ENCODE measurements around the gene ADAM22.
"Not testable (repeated sequence)": the region's sequence is repeated elsewhere in the genome, so short reads cannot be mapped to it uniquely, and the experiment has no call there.

The ADAM22 gene, protein sequence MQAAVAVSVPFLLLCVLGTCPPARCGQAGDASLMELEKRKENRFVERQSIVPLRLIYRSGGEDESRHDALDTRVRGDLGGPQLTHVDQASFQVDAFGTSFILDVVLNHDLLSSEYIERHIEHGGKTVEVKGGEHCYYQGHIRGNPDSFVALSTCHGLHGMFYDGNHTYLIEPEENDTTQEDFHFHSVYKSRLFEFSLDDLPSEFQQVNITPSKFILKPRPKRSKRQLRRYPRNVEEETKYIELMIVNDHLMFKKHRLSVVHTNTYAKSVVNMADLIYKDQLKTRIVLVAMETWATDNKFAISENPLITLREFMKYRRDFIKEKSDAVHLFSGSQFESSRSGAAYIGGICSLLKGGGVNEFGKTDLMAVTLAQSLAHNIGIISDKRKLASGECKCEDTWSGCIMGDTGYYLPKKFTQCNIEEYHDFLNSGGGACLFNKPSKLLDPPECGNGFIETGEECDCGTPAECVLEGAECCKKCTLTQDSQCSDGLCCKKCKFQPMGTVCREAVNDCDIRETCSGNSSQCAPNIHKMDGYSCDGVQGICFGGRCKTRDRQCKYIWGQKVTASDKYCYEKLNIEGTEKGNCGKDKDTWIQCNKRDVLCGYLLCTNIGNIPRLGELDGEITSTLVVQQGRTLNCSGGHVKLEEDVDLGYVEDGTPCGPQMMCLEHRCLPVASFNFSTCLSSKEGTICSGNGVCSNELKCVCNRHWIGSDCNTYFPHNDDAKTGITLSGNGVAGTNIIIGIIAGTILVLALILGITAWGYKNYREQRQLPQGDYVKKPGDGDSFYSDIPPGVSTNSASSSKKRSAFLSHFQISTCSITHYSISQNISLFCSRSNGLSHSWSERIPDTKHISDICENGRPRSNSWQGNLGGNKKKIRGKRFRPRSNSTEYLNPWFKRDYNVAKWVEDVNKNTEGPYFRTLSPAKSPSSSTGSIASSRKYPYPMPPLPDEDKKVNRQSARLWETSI

DNA sequence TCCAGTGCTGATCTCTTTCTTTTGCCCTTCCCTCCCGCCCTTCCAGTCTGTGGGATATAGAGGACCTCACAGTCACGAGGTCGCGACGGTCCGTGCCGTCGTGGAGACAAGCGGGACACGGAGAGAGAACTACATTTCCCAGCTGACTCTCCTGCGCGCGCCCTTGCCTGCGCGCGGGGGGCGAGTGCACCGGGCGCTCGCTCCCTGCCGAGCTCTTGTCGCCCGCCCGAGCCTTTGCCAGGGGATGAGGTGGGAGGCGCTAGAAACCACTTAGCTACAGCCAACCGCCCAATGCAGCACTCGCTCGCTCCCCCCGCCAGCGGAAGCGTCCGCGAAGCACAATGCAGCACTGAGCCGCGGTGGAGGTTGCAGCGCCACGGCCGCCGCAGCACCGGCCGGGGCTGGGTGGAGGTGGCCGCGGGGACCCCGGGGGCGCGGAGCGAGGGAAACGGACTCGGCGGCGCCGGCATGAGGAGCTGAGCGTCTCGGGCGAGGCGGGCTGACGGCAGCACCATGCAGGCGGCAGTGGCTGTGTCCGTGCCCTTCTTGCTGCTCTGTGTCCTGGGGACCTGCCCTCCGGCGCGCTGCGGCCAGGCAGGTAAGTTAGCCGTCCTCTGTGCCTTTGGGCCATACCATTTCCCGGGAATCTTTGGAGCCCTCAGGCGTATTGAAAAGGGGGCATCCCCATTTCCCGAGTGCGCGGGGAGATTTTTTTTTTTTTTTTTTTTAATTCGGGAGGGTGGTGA, at the start of gene ADAM22:
TSS of gene ADAM22 (plus strand) at position 299 of the 746 bp plus-strand sequence. CDS start at position 514, 215 bp downstream.
- FAIRE-seq (peak; percentile 97), DNase-seq (ENCODE audit: extremely low spot score, insufficient read length, low read depth) (peak; percentile 79)

DNA sequence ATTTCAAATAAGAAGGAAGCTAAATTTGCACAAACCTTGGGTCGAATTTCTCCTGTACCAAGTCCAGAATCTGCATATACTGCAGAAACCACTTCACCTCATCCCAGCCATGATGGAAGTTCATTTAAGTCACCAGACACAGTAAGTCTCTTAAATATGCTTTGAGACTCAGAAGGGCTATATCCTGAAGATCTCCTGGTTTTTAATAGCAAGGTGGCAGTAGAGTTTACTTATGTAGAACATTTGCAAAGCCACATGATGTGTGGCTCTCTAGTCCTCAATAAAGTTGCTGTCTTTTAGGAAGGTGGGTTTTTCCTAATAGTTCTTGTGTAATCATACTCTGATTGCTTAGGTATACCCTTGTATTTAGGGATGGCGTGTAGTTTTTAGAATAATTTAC, 49.0 kb upstream of the ADAM22 start:
- no peak for FAIRE-seq
- DNase-seq (ENCODE audit: extremely low spot score, insufficient read length, low read depth): no peak

DNA sequence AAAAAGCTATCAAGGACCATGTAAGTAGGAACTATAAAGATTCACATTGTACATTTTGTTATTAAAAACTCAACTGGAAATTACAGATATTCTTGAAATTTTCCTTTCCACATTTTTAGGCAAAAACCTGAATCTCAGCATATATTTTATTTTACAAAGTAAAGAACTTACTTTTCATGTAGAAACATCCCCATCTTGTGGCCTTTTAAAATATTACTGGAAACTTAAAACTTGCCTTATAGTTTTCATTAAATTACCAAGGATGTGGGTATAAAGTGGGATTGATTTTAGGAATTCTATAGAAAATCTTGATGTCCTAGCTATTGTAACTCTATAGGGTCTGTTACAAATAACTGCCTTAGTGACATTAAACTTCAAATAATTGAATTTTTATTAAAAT, 47.2 kb upstream of the ADAM22 start:
- no peak for DNase-seq (ENCODE audit: extremely low spot score, insufficient read length, low read depth)
- FAIRE-seq: no peak

DNA sequence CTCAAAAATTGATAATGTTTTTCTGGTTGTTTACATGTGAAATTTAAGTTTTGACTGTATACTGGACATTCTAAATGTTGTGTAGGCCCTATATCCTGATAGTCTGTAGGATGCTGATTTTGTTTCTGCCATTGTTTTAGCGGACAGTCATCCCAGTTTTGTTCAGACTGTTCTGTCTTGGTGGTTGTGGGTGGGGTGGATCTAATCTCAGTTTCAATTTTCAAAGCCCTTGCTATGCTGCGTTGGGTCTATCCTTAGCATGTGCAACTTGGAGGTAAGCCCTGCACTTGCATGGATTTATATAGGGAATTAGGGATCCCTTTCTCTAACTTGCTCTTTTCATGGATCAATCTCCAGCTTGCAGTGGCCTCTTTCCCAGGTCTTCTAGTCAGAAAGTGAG, 38.7 kb upstream of the ADAM22 start:
- FAIRE-seq (no peak), DNase-seq (ENCODE audit: extremely low spot score, insufficient read length, low read depth) (no peak)

DNA sequence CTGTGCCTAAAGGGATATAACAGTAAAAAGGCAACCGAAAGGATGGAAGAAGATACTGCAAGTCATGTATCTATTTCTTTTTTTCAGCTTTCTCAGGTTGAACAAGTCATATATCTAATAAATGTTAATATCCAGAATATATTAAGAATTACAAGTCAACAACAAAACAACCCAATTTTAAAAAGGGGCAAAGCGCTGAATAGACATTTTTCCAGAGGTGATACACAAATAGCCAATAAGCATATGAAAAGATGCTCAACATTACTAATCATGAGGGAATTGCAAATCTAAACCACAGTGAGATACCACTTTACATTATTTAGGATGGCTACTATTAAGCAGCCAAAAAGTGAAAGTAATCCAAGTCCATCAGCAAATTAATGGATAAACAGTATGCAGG, 34.8 kb upstream of the ADAM22 start:
- no peak for FAIRE-seq
- no peak for DNase-seq (ENCODE audit: extremely low spot score, insufficient read length, low read depth)

DNA sequence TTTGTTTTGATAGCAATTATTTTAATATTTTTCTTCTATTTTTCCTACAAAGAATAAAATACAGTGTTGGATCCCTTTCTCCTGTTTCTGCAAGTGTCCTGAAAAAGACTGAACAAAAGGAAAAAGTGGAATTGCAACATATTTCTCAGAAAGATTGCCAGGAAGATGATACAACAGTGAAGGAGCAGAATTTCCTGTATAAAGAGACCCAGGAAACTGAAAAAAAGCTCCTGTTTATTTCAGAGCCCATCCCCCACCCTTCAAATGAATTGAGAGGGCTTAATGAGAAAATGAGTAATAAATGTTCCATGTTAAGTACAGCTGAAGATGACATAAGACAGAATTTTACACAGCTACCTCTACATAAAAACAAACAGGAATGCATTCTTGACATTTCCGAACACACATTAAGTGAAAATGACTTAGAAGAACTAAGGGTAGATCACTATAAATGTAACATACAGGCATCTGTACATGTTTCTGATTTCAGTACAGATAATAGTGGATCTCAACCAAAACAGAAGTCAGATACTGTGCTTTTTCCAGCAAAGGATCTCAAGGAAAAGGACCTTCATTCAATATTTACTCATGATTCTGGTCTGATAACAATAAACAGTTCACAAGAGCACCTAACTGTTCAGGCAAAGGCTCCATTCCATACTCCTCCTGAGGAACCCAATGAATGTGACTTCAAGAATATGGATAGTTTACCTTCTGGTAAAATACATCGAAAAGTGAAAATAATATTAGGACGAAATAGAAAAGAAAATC, 26.7 kb upstream of the ADAM22 start:
- FAIRE-seq: not testable (repeated sequence)

DNA sequence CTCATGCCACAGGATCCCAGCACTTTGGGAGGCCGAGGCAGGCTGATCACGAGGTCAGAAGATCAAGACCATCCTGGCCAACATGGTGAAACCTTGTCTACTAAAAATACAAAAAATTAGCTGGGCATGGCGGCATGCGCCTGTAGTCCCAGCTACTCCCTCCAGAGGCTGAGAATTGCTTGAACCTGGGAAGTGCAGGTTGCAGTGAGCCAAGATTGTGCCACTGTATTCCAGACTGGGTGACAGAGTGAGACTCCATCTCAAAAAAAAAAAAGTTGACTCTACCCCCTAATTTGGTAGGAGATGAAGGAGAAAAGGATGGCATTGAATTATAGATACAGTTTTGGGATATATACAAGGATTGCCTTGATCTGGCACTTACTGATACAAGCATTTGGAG, 25.2 kb upstream of the ADAM22 start:
- FAIRE-seq; DNase-seq (ENCODE audit: extremely low spot score, insufficient read length, low read depth): not testable (repeated sequence)

More for the DNA sequence above, 26.7 kb upstream of the ADAM22 start:
- not testable (repeated sequence) for DNase-seq (ENCODE audit: extremely low spot score, insufficient read length, low read depth)

DNA sequence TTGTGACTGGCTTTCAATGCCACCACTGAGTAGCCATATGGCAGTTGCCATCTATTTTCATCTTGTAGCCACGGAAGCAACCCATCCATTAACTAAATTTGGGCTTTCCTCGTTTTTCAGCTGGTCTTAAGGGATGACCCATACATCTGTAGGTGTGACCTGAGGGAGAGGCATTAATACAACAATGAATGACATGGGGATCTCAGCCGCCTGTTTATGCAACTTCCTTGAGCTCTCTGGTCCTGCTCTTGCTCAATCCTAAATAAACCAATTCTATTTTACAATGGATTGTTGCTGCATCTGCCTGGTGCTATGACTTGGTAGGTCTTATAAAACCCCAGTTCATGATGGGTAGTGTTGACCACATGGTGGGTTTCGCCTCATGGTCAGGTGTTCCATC, 21.9 kb upstream of the ADAM22 start:
- DNase-seq (ENCODE audit: extremely low spot score, insufficient read length, low read depth) (no peak), FAIRE-seq (no peak)

DNA sequence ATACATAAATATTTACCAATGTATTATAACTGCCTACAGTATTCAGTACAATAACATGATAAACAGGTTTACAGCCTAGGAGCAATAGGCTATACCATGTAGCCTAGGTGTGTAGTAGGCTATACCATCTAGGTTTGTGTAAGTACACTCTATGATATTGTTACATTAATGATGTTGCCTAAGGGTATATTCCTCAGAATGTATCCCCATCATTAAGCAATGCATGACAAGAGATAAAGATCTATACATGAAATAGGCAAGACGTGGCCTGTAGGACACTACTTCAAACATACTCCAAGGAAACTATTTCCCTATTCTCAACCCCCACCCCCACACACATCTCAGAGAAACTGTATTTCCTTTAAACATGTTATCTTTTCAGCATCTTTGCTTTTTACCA, 15.3 kb upstream of the ADAM22 start:
- DNase-seq (ENCODE audit: extremely low spot score, insufficient read length, low read depth): no peak
- FAIRE-seq: no peak

DNA sequence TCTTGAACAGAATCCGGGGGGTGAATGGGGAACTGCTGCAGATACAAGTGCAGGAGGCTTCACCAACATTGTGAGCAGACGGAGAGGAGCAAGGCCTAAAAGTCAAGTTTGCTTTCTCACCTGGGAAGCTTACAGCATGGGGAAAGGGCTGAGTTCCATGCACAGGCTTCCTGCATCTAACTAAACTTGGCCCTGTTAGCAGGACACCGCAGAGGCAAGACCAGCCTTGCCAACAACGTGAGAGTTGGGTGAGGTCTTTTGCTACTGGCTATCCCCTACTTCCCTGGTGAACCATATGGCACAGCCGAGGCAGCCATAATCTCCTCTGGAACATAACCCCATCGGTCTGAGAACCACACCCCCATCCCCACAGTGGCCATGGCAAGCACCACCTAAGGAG, 14.2 kb upstream of the ADAM22 start:
- FAIRE-seq (no peak), DNase-seq (ENCODE audit: extremely low spot score, insufficient read length, low read depth) (no peak)

DNA sequence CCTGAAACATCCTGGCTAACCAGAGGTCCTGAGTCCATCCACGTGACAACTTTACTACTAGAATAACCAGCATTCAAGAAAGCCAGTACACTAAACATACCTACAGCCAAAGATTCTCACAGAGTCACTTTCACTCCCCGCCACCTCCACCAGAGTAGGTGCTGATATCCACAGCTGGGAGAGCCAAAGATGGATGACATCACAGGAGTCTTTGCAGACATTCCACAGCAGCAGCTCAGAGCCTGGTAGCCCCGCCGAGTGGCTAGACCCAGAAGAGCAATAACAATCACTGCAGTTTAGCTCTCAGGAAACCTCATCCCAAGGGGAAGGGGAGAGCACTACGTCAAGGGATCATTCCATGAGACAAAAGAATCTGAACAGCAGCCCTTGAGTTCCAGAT, 13.5 kb upstream of the ADAM22 start:
- no peak for DNase-seq (ENCODE audit: extremely low spot score, insufficient read length, low read depth)
- no peak for FAIRE-seq

DNA sequence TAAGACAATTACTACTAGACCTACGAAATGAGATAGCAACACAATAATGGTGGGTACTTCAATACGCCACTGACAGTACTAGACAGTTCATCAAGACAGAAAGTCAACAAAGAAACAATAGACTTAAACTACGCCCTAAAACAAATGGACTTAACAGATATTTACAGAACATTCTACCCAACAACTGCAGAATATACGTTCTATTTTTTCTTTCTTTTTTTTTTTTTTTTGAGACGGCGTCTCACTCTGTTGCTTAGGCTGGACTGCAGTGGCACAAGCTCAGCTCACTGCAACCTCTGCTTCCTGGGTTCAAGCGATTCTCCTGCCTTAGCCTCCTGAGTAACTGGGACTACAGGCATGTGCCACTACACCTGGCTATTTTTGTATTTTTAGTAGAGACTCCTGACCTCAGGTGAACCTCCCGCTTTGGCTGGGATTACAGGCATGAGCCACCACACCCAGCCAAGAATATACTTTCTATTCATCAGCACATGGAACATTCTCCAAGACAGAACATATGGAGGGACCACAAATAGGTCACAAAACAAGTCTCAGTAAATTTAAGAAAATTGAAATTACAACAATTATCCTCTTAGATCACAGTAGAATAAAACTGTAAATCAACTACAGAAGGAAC, 11.2 kb upstream of the ADAM22 start:
- peak; percentile 5 for FAIRE-seq
- DNase-seq (ENCODE audit: extremely low spot score, insufficient read length, low read depth): not testable (repeated sequence)

DNA sequence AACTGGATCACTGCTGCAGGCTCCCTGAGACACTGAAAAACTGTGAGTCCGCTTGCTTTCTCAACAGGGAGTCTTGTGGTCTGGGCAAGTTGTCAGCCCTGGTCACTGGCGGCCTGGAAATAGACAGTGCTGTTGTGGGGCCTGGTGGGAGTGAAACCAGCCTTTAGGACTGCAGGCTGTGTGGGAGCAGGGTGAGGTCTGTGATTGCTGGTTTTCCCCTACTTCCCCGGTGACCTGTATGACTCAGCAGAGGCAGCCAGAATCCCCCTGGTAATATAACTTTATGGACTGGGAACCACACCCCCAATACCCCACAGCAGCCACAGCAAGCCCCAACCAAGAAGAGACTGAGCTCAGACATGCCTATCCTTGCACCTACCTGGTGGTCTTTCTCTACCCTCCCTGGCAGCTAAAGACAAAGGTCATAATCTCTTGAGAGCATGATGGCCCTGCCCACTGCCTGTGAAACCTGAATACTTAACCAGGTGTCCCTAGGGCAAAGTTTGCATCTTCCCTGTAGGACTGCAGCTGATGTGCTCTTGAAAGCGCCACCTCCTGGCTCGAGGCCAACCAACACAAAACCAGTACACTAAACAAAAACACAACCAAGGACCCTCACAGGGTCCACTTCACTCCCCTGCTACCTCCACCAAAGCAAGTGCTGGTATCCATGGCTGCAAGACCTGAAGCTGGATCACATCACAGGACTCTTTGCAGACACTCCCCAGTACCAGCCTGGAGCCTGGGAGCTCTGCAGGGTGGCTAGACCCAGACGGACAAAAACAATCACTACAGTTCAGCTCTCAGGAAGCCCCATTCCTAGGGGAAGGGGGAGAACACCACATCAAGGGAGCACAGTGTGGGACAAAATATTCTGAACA, 7.2 kb upstream of the ADAM22 start:
- DNase-seq (ENCODE audit: extremely low spot score, insufficient read length, low read depth) (peak; percentile 11), FAIRE-seq (peak; percentile 99)

DNA sequence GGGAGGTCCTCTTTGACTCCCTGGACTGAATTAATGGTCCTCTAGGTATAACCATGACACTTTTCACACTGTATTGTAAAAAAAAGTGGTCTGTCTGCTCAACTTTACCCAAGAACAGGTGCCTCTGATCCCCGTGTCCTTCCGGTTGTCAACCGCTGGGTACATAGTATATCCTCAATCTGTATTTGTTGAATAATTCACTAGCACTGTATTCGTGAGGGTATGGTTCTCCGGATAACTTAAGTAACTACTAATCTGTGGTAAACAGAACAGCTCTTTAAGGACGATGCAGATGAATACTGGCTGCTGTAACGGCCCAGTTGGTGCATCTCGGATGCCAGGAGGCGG, 472 bp upstream of the ADAM22 start:
- no peak for FAIRE-seq

DNA sequence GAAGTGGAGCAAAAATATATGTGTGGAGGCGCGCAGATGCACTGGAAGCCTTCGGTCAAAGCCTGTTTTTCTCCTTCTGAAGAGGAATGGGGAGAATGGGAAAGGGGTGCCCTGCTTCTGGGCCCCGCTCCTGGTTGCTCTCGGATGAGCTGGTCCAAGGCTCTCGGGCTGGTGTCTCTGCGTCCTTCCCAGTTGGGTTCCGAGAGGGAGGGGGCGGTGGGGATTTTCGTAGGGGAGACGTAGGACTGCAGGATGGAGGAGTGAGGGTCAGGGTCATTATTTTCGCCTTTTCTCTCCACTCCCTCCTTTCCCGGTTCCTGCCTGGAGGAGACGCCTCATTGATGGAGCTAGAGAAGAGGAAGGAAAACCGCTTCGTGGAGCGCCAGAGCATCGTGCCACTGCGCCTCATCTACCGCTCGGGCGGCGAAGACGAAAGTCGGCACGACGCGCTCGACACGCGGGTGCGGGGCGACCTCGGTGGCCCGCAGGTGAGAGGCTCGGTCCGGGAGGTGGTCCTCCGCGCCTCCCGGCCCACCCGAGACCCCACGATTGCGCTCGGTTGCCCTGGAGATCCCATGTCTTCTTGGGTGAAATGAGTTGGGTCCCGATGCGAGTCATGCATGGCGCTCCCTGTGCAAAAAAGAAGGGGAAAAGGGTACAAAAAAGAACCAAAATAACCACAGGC, 790 bp downstream of the ADAM22 start:
- DNase-seq (ENCODE audit: extremely low spot score, insufficient read length, low read depth) (no peak), FAIRE-seq (peak; percentile 24)

More for the DNA sequence above, 472 bp upstream of the ADAM22 start:
- no peak for DNase-seq (ENCODE audit: extremely low spot score, insufficient read length, low read depth)

DNA sequence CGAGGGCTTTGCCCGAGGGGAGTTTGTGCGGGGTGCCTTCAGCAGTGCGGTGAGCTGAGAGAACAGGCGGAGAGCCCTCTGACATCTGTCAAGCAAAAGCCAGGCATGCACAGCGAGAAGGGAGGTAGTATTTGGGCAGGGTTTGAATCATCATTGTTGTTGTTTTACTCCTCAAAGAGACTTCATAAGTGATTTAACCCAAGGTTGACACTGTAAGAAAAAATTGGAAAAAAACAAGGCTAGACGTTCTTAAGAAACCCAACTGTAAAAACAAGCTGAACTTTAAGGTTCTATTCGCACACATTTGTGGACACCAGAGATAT, 1.3 kb downstream of the ADAM22 start:
- DNase-seq (ENCODE audit: extremely low spot score, insufficient read length, low read depth) (no peak), FAIRE-seq (no peak)

DNA sequence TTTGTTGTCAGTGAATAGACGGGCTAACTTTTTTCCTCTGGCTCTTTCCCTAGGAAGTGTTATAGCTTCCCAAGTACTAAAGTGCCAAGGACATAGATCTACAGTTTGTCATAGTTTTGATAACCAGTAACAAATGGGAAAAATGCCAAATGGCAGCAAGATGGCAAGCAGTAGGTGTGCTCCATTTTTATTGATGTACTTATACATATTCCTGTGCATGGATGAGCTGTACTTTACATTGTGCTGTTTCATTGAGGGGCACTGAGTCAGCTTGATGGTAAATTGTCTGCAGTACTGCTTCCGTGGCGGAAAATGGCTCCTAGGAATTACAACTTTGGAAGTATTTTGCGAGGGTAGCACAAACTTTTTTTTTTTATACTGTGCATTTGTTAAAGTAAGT, 7.1 kb downstream of the ADAM22 start:
- no peak for FAIRE-seq
- DNase-seq (ENCODE audit: extremely low spot score, insufficient read length, low read depth): no peak

DNA sequence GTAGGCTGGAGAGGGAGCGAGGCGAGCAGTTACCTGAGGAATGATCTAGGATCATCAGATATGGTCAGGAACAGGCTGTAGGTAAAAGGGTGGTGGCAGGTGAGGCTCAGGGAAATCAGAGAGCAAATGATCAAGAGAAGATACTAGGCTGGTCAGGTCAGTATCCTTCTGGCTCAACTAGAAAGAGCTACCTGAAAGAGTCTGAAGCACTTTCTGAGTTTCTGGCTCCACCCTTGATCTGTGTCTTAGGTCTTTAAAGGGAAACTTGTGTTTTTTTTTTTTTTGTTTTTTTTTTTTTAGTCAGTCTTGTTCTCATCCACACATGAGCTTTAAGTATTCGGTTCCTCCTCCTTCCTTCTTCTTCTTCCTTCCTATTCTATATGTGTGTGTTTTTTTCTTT, 10.5 kb downstream of the ADAM22 start:
- no peak for DNase-seq (ENCODE audit: extremely low spot score, insufficient read length, low read depth)
- no peak for FAIRE-seq
